Uterus (tissue), 2 donors: ENCODE results near the gene KLC1.

Experiments
- POLR2A ChIP-seq, 2 donors: fragments of 450-650 bp; IDR thresholded peaks; one replicate each; pipeline ENCODE4 v1.6.1; 2016; ENCODE audit warnings: antibody characterized with exemption in 2 of 2, mild to moderate bottlenecking in 1 of 2, moderate library complexity in 1 of 2
- TF ChIP-seq, protein P1 (sequence below), 4 experiments: fragments of 200-600 bp in 2 of 4; fragments of 450-650 bp in 2 of 4; sonication (generic) in 2 of 4; IDR thresholded peaks; one replicate each; pipeline ENCODE4 v1.5.1; 2016 to 2019; ENCODE audit warnings: antibody characterized with exemption in 4 of 4, mild to moderate bottlenecking in 2 of 4, moderate library complexity in 1 of 4

DNA sequence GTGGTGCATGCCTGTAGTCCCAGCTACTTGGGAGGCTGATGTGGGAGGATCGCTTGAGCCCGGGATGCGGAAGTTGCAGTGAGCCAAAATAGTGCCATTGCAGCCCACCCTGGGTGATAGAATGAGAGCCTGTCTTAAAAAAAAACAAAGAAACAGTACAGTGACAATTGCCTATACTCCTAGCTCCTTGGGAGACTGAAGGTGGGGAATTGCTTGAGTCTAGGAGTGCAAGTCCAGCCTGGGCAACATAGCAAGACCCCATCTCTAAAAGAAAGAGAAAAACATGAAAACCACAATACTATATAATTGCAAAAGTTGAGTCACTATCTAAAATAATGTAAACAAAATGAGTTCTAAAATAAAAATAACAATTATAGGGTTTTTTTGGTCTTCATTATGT lies 20.0 kb downstream of the KLC1 start:
- TF ChIP-seq, protein P1, sequence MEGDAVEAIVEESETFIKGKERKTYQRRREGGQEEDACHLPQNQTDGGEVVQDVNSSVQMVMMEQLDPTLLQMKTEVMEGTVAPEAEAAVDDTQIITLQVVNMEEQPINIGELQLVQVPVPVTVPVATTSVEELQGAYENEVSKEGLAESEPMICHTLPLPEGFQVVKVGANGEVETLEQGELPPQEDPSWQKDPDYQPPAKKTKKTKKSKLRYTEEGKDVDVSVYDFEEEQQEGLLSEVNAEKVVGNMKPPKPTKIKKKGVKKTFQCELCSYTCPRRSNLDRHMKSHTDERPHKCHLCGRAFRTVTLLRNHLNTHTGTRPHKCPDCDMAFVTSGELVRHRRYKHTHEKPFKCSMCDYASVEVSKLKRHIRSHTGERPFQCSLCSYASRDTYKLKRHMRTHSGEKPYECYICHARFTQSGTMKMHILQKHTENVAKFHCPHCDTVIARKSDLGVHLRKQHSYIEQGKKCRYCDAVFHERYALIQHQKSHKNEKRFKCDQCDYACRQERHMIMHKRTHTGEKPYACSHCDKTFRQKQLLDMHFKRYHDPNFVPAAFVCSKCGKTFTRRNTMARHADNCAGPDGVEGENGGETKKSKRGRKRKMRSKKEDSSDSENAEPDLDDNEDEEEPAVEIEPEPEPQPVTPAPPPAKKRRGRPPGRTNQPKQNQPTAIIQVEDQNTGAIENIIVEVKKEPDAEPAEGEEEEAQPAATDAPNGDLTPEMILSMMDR (IDR thresholded peaks at IDR 0.05), result no peak
- no peak for TF ChIP-seq POLR2A (IDR thresholded peaks at IDR 0.05)
